Stimulated activated CD4-positive, alpha-beta T cell treated with anti-CD3 and anti-CD28 coated beads, Interleukin-1b, Interleukin-23, amount 100 ng/mL, for 1 hour (primary cell): ENCODE data around the gene TLE2.
"Not testable (repeated sequence)": the region's sequence is repeated elsewhere in the genome, so short reads cannot be mapped to it uniquely, and the experiment has no call there.

ENCODE experiments used
- DNase-seq, 2 donors: peaks; one replicate each; pipeline ENCODE4 v3.0.0-alpha.2; 2020; ENCODE audit warnings: low read depth in 2 of 2

TLE2 gene

DNA sequence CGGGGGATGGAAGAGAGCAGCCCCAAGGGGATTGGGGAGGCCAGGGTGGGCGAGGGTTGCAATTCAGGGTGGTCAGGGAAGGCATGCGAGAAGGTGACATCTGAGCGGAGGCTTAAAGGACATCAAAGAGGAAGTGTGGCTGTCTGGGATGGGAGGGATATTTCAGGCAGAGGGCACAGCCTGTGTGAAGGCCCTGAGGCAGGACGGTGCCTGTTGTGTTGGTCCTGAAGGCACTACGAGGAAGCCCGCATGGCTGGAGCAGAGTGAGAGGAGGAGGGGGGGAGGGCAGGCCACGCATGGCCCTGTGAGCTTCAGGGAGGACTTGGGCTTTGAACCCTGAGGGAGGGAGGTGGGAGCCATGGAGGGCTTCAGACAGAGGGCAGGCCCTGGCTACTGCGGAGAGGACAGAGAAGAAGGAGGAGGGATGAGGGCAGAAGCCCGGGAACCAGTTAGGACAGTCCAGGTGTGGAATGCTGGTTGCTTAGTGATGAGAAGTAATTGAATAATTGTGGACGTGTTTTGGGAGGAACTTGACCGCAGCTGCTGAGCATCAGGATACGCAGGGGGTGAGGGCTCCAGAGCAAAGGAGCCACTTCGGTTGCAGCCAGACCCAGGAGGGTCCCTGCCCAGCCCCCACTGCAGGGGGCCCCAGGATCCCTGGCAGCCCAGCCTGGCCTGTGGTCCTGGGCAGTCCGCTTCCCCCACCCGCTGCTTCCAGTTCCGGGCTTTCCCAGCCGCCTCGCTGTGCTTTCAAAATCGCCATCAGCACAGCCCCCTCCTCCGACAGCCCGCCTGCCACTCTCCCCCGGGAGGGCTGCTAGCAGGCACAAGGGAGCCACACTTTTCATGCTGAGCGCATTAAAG is 45.5 kb downstream of the TLE2 start:
- DNase-seq: no peak

- DNase-seq: no peak
Measured at GRCh38 chr19:2982983-2983350, 46.1 kb downstream of the TLE2 start.

GRCh38 chr19:2982561-2982960 is 46.5 kb downstream of the TLE2 start:
- DNase-seq: no peak

DNA sequence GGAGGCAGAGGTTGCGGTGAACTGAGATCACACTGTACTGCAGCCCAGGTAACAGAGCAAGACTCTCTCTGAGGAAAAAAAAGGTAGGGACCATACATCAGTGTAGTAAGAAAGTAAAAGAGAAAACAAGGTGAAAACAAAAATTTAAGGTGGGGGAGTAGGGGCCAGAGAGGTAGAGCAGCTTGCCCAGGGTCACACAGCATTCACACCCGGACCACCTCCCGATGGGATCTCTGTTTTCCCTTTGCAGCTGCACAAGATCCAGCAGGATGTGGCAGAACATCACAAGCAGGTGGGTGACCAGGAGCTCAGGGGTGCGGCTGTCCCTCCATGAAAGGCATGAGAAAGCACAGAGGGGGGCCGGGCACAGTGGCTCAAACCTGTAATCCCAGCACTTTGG is 47.2 kb downstream of the TLE2 start:
- DNase-seq: no peak

DNA sequence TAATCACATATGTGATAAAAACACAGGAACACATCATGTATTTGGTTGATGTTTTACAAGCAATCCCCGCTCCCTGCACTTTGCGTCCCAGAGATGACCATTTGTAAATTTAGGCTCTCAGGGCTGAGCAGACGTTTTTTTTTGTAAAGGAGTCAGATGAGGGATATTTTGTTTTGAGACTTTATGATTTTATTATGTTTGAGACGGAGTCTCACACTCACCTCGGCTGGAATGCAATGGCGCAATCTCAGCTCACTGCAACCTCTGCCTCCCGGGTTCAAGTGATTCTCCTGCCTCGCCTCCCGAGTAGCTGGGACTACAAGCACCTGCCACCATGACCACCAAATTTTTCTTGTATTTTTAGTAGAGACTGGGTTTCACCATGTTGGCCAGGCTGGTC is 50.3 kb downstream of the TLE2 start:
- no peak for DNase-seq

- DNase-seq: no peak
Measured at GRCh38 chr19:2978166-2978767, 50.8 kb downstream of the TLE2 start.

GRCh38 chr19:2977746-2978138 is 51.3 kb downstream of the TLE2 start:
- no peak for DNase-seq

GRCh38 chr19:2977001-2977745 is 51.9 kb downstream of the TLE2 start, which contains the start of gene TLE6:
Gene TLE6 (plus strand): TSS chr19:2977564. CDS start chr19:2978234, 670 bp downstream.
- peak; percentile 77 to 83 for DNase-seq

DNA sequence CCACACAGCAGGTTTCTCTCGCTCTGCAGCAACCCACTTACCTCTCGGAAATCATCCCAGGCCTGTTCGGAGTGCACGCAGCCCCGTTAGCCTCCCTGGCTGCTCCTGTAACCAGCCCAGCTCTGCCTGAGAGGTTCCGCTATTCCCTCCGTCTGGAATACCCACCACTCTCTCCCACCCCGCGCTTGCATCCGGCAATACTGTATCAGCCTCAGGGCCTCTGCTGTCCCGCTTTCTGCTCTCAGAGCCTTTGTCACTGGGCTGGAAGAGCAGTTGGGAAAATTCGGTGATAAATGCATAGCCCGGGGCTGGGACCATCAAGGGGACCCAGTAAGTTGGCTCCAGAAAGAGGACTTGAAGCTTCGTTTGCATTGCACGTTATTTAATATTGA is 52.5 kb downstream of the TLE2 start:
- no peak for DNase-seq

- no peak for DNase-seq
Measured at GRCh38 chr19:2974342-2975041, 54.6 kb downstream of the TLE2 start.

DNA sequence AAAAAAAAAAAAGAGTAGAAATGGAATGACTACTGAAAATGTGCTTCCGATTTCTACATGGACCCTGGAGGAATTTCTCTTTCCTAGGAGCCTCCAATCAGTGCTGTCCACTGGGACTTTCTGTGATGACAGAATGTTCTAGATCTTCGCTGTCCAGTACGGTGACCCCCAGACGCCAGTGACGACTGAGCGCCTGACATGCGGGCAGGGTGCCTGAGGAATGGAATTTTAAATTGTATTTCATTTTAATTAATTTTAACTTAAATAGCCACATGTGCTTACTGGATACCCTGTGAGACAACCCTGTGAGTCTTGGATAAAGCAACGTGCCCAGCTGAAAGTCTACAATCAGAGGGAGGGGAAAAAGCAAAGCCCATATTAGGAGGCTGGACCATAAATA is 55.9 kb downstream of the TLE2 start:
- no peak for DNase-seq

- no peak for DNase-seq
Measured at GRCh38 chr19:2970201-2970835, 58.8 kb downstream of the TLE2 start.

- DNase-seq: no peak
Measured at GRCh38 chr19:2969104-2969504, 60.0 kb downstream of the TLE2 start.

- DNase-seq: no peak
Measured at GRCh38 chr19:2967972-2968371, 61.1 kb downstream of the TLE2 start.

GRCh38 chr19:2964874-2965273 is 64.2 kb downstream of the TLE2 start:
- no peak for DNase-seq

GRCh38 chr19:2963631-2964030 is 65.4 kb downstream of the TLE2 start:
- not testable (repeated sequence) for DNase-seq

- DNase-seq: no peak
Measured at GRCh38 chr19:2963122-2963521, 66.0 kb downstream of the TLE2 start.

- peak in 1 of 2 donors; percentile 16 for DNase-seq
Measured at GRCh38 chr19:2962018-2962670, 66.9 kb downstream of the TLE2 start.

DNA sequence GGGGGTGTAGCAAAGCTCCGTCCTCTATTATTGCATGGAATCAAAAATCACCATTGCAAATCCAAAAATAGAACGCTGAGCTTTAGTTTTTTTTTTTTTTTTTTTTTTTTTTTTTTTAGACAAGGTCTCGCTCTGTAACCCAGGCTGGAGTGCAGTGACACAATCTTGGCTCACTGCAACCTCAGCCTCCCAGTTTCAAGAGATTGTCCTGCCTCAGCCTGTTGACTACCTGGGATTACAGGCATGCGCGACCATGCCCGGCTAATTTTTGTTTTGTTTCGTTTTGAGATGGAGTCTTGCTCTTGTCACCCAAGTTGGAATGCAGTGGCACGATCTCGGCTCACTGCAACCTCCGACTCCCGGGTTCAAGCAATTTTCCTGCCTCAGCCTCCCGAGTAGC is 69.0 kb downstream of the TLE2 start:
- no peak for DNase-seq

DNA sequence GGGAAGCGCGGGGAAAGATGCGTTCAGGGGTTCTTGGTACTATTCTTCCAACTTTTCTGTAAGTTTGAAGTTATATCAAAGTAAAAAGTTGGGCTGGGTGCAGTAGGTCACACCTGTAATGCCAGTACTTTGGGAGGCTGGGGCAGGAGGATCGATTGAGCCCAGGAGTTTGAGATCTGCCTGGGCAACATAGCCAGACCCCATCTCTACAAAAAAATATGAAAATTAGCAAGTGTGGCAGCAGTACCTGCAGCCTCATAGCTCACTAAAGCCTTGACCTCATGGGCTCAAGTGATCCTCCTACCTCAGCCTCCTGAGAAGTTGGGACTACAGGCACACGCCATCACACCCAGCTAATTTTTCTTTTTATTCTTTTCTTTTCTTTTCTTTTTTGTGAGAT is 71.9 kb downstream of the TLE2 start:
- no peak for DNase-seq

GRCh38 chr19:2952953-2953481 is 76.1 kb downstream of the TLE2 start:
- DNase-seq: no peak
